Activated CD8-positive, alpha-beta memory T cell treated with anti-CD3 and anti-CD28 coated beads, Interleukin-2, amount 50 U/mL, for 48 hours (primary cell): ENCODE data around the gene ZBTB34.

Experiments used
- DNase-seq: peaks from one replicate; pipeline ENCODE4 v3.0.0-alpha.2; 2020

The ZBTB34 gene

GRCh38 chr9:126847051-126847450 lies 13.4 kb upstream of the ZBTB34 start:
- no peak for DNase-seq

- no peak for DNase-seq
Observed at GRCh38 chr9:126849591-126850225, 10.7 kb upstream of the ZBTB34 start.

GRCh38 chr9:126851286-126851880 lies 9.1 kb upstream of the ZBTB34 start:
- no peak for DNase-seq

GRCh38 chr9:126852086-126852688 lies 8.3 kb upstream of the ZBTB34 start:
- DNase-seq, result no peak

- no peak for DNase-seq
Observed at GRCh38 chr9:126853667-126854066, 6.8 kb upstream of the ZBTB34 start.

- DNase-seq, result no peak
Observed at GRCh38 chr9:126854734-126855133, 5.7 kb upstream of the ZBTB34 start.

GRCh38 chr9:126856326-126856877 lies 4.0 kb upstream of the ZBTB34 start:
- DNase-seq, result no peak

- DNase-seq, result no peak
Observed at GRCh38 chr9:126857261-126857960, 3.0 kb upstream of the ZBTB34 start.

GRCh38 chr9:126859111-126859510 lies 1.3 kb upstream of the ZBTB34 start:
- DNase-seq, result no peak

GRCh38 chr9:126860757-126861466 lies 473 bp downstream of the ZBTB34 start:
- peak; percentile 64 for DNase-seq

- no peak for DNase-seq
Observed at GRCh38 chr9:126861707-126862103, 1.3 kb downstream of the ZBTB34 start.

- no peak for DNase-seq
Observed at GRCh38 chr9:126862104-126862761, 1.8 kb downstream of the ZBTB34 start.

- no peak for DNase-seq
Observed at GRCh38 chr9:126864771-126865170, 4.3 kb downstream of the ZBTB34 start.

GRCh38 chr9:126869368-126869767 lies 8.9 kb downstream of the ZBTB34 start:
- no peak for DNase-seq

- DNase-seq, result no peak
Observed at GRCh38 chr9:126872516-126872915, 12.1 kb downstream of the ZBTB34 start.

- no peak for DNase-seq
Observed at GRCh38 chr9:126874546-126875314, 14.3 kb downstream of the ZBTB34 start.

- no peak for DNase-seq
Observed at GRCh38 chr9:126875756-126876510, 15.5 kb downstream of the ZBTB34 start.

GRCh38 chr9:126876531-126876930 lies 16.1 kb downstream of the ZBTB34 start:
- DNase-seq, result no peak

- no peak for DNase-seq
Observed at GRCh38 chr9:126877418-126877817, 17.0 kb downstream of the ZBTB34 start.

- DNase-seq, result no peak
Observed at GRCh38 chr9:126879288-126879687, 18.8 kb downstream of the ZBTB34 start.
